H1 (cell line): ENCODE data around the gene WASHC3. TPM values are rescaled to one million over a fixed set of nuclear protein-coding genes. Genes with fewer than 3 reads are reported as not detected.
A peak's percentile ranks its signal among the peaks of the same experiment; 100 is the strongest.

Experiments
- CEBPB ChIP-seq: IDR thresholded peaks from 2 replicates; pipeline ENCODE4 v1.6.1; 2012; ENCODE audit warnings: low read depth, low read length
- KDM4A ChIP-seq: IDR thresholded peaks from one replicate; pipeline ENCODE4 v1.7.1; 2012; ENCODE audit warnings: low read depth, mild to moderate bottlenecking, moderate library complexity, low read length, inconsistent platforms; ENCODE audit not compliant: severe bottlenecking
- polyA plus RNA-seq, 7 experiments: library from polyadenylated mRNA; depleted of rRNA in 3 of 7; stranded (reverse) in 5 of 7; unstranded in 2 of 7; fragments of >200 nt in 5 of 7; fragments of 200-250 nt in 2 of 7; gene quantifications; 1 replicate in 5 of 7; 2 replicates in 1 of 7; 4 replicates in 1 of 7; pipeline versions ENCODE4 v1.2.1 to v1.2.3, GENCODE V29; 2011 to 2013; ENCODE audit warnings: missing spikeins in 2 of 7, mixed read lengths in 2 of 7
- total RNA-seq: library from RNA; stranded (reverse); fragmentation: NEBNext Ultra II Directional; extraction: Animal tissue kit (Norgen Biotek cat#: 25700); gene quantifications from 2 replicates; pipeline ENCODE4 v1.2.1, GENCODE V29; 2021

WASHC3 gene
- total and polyA plus RNA-seq, 2 of the 8 experiments (the other 6 are each of a cell fraction or from before 2014, with no cell fraction given), result 7.4 to 8.3 TPM

GRCh38 chr12:102061560-102062418 lies at the start of gene WASHC3 (continued):
- TF ChIP-seq KDM4A (peak; percentile 78), CEBPB (peak; percentile 34; the same call in 1 of the 2 replicates)
